ENCODE results near the gene TRIM58.

Gene TRIM58, protein sequence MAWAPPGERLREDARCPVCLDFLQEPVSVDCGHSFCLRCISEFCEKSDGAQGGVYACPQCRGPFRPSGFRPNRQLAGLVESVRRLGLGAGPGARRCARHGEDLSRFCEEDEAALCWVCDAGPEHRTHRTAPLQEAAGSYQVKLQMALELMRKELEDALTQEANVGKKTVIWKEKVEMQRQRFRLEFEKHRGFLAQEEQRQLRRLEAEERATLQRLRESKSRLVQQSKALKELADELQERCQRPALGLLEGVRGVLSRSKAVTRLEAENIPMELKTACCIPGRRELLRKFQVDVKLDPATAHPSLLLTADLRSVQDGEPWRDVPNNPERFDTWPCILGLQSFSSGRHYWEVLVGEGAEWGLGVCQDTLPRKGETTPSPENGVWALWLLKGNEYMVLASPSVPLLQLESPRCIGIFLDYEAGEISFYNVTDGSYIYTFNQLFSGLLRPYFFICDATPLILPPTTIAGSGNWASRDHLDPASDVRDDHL

GRCh38 chr1:247857069-247857984, at the start of gene TRIM58:
TSS of gene TRIM58 (plus strand) at chr1:247857187. CDS start at chr1:247857247, 60 bp downstream.
- Mint-ChIP-seq H3K36me3 (ENCODE audit: low read depth) (no peaks in the 10 kb centered on the region), H3K4me1 (no peaks in the 10 kb centered on the region), H3K27ac (no peak within 1 kb of the TSS), H3K4me3 (peak within 1 kb of the TSS; percentile 76 to 77 (median 77)), H3K27me3 (ENCODE audit: low read depth) (peaks cover 38% of the 10 kb centered on the region), H3K9me3 (peaks cover 17% of the 10 kb centered on the region)
- TF ChIP-seq CTCF (IDR thresholded peaks at IDR 0.05; ENCODE audit: unreplicated experiment in 3 of 3): no peak

GRCh38 chr1:247812637-247813036, 44.4 kb upstream of the TRIM58 start:
- TF ChIP-seq CTCF (IDR thresholded peaks at IDR 0.05; ENCODE audit: unreplicated experiment in 3 of 3): no peak
- Mint-ChIP-seq H3K27me3 (ENCODE audit: low read depth) (no peaks in the 10 kb centered on the region), H3K27ac (no peak overlapping the region), H3K9me3 (peaks cover 9% of the 10 kb centered on the region), H3K4me3 (no peak overlapping the region), H3K4me1 (no peaks in the 10 kb centered on the region), H3K36me3 (ENCODE audit: low read depth) (no peaks in the 10 kb centered on the region)

DNA sequence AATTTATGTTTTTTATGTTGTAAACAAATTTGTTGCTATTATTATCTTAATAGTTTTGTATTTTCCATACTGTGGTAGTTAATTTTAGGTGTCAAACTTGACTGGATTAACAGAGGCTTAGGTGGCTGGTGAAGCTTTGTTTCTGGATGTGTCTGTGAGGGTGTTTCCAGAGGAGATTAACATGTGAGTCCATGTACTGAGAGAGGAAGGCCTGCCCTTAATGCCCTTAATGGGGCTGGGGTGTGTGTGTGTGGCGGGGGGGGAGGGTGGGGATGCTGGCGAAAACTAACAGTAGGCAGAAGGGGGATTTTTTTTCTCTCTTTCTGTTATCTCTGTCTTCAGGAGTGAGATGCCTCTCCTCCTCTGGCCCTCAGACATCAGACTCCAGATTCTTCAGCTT, 34.9 kb upstream of the TRIM58 start:
- TF ChIP-seq CTCF (IDR thresholded peaks at IDR 0.05; ENCODE audit: unreplicated experiment in 3 of 3): no peak
- H3K27ac Mint-ChIP-seq: no peak overlapping the region
- no peaks in the 10 kb centered on the region for H3K36me3 Mint-ChIP-seq (ENCODE audit: low read depth)
- peaks cover 8% of the 10 kb centered on the region for H3K9me3 Mint-ChIP-seq
- no peaks in the 10 kb centered on the region for H3K27me3 Mint-ChIP-seq (ENCODE audit: low read depth)
- no peaks in the 10 kb centered on the region for H3K4me1 Mint-ChIP-seq
- no peak overlapping the region for H3K4me3 Mint-ChIP-seq

GRCh38 chr1:247824023-247824422, 33.0 kb upstream of the TRIM58 start, which contains the start of gene OR14A16:
TSS of gene OR14A16 (minus strand) at chr1:247824119. CDS start at chr1:247815729, 8,390 bp downstream.
- H3K9me3 Mint-ChIP-seq: peaks cover 2% of the 10 kb centered on the region
- no peaks in the 10 kb centered on the region for H3K36me3 Mint-ChIP-seq (ENCODE audit: low read depth)
- TF ChIP-seq CTCF (IDR thresholded peaks at IDR 0.05; ENCODE audit: unreplicated experiment in 3 of 3): no peak
- no peaks in the 10 kb centered on the region for H3K4me1 Mint-ChIP-seq
- no peaks in the 10 kb centered on the region for H3K27me3 Mint-ChIP-seq (ENCODE audit: low read depth)
- H3K27ac Mint-ChIP-seq: no peak within 1 kb of the TSS
- no peak within 1 kb of the TSS for H3K4me3 Mint-ChIP-seq

- no peak for TF ChIP-seq CTCF (IDR thresholded peaks at IDR 0.05; ENCODE audit: unreplicated experiment in 3 of 3)
- H3K27me3 Mint-ChIP-seq (ENCODE audit: low read depth): no peaks in the 10 kb centered on the region
- no peak overlapping the region for H3K4me3 Mint-ChIP-seq
- H3K4me1 Mint-ChIP-seq: no peaks in the 10 kb centered on the region
- peaks cover 2% of the 10 kb centered on the region for H3K9me3 Mint-ChIP-seq
- no peaks in the 10 kb centered on the region for H3K36me3 Mint-ChIP-seq (ENCODE audit: low read depth)
- no peak overlapping the region for H3K27ac Mint-ChIP-seq
Measured at GRCh38 chr1:247825362-247825761, 31.6 kb upstream of the TRIM58 start.

Measured in nephron (organoid).